Loucy (cell line): ENCODE measurements around the gene SRBD1.

Experiments
- CTCF ChIP-seq: fragments of 200-600 bp; sonication (generic); conservative IDR thresholded peaks from 2 replicates; pipeline ENCODE4 v1.5.1; 2014; ENCODE audit warnings: mild to moderate bottlenecking, antibody characterized with exemption, low read length
- EZH2phosphoT487 ChIP-seq: fragments of 200-600 bp; IDR thresholded peaks from 2 replicates; pipeline ENCODE4 v1.6.1; 2018; ENCODE audit warnings: antibody characterized with exemption, mild to moderate bottlenecking, moderate library complexity, borderline replicate concordance

GRCh38 chr2:45572979-45573378, 38.1 kb downstream of the SRBD1 start:
- no peak for TF ChIP-seq CTCF
- TF ChIP-seq EZH2phosphoT487, result no peak
